SH-SY5Y (cell line): ENCODE data around the gene TBCE.

Experiments used
- GATA2 ChIP-seq: IDR thresholded peaks from 2 replicates; pipeline ENCODE4 v1.6.1; 2011; ENCODE audit warnings: mild to moderate bottlenecking, low read depth, low read length
- GATA3 ChIP-seq: IDR thresholded peaks from 2 replicates; pipeline ENCODE4 v1.6.1; 2011; ENCODE audit warnings: low read depth, mild to moderate bottlenecking, low read length, moderate library complexity

The TBCE gene

GRCh38 chr1:235336903-235337302 lies 30.3 kb upstream of the TBCE start:
- no peak for TF ChIP-seq GATA3
- no peak for TF ChIP-seq GATA2

- TF ChIP-seq GATA3 = no peak
- no peak for TF ChIP-seq GATA2
These were observed 27.5 kb upstream of the TBCE start for GRCh38 chr1:235339746-235340145.

GRCh38 chr1:235341334-235341733 lies 25.9 kb upstream of the TBCE start:
- TF ChIP-seq GATA3 (no peak), GATA2 (no peak)

GRCh38 chr1:235342039-235342438 lies 25.2 kb upstream of the TBCE start:
- TF ChIP-seq GATA3 (no peak), GATA2 (no peak)

- TF ChIP-seq GATA3 (no peak), GATA2 (no peak)
These were observed 24.8 kb upstream of the TBCE start for GRCh38 chr1:235342471-235342870.

- TF ChIP-seq GATA3 = no peak
- TF ChIP-seq GATA2 = no peak
These were observed 23.5 kb upstream of the TBCE start for GRCh38 chr1:235343726-235344125.

- TF ChIP-seq GATA2 (no peak), GATA3 (no peak)
These were observed 15.8 kb upstream of the TBCE start for GRCh38 chr1:235351441-235351840.

- no peak for TF ChIP-seq GATA3
- no peak for TF ChIP-seq GATA2
These were observed 15.3 kb upstream of the TBCE start for GRCh38 chr1:235351898-235352297.

GRCh38 chr1:235357485-235358373 lies 9.5 kb upstream of the TBCE start:
- TF ChIP-seq GATA2 (no peak), GATA3 (no peak)

- TF ChIP-seq GATA2 (no peak), GATA3 (no peak)
These were observed 8.3 kb upstream of the TBCE start for GRCh38 chr1:235358899-235359298.

- TF ChIP-seq GATA2 (no peak), GATA3 (no peak)
These were observed 941 bp upstream of the TBCE start for GRCh38 chr1:235366286-235366685.

GRCh38 chr1:235368428-235368827 lies 1.2 kb downstream of the TBCE start:
- no peak for TF ChIP-seq GATA2
- TF ChIP-seq GATA3 = no peak

- no peak for TF ChIP-seq GATA2
- no peak for TF ChIP-seq GATA3
These were observed 2.6 kb downstream of the TBCE start for GRCh38 chr1:235369802-235370201.

GRCh38 chr1:235375919-235376605 lies 8.8 kb downstream of the TBCE start:
- TF ChIP-seq GATA2 (no peak), GATA3 (no peak)

GRCh38 chr1:235391874-235392273 lies 24.6 kb downstream of the TBCE start:
- no peak for TF ChIP-seq GATA2
- no peak for TF ChIP-seq GATA3
